Measurements from ENCODE around the gene SUSD1. TPM values are rescaled to one million over a fixed set of nuclear protein-coding genes. Genes with fewer than 3 reads are reported as not detected.
"Not testable (repeated sequence)": the region's sequence is repeated elsewhere in the genome, so short reads cannot be mapped to it uniquely, and the experiment has no call there.

SUSD1 gene
- total RNA-seq, 1 experiment from 2014 or later, result 15.0 TPM

GRCh38 chr9:112097712-112098688, 77.1 kb downstream of the SUSD1 start:
- DNase-seq (ENCODE audit: low spot score), result peak; percentile 86

- DNase-seq (ENCODE audit: low spot score), result no peak
These were observed 80.0 kb downstream of the SUSD1 start for GRCh38 chr9:112094948-112095681.

DNA sequence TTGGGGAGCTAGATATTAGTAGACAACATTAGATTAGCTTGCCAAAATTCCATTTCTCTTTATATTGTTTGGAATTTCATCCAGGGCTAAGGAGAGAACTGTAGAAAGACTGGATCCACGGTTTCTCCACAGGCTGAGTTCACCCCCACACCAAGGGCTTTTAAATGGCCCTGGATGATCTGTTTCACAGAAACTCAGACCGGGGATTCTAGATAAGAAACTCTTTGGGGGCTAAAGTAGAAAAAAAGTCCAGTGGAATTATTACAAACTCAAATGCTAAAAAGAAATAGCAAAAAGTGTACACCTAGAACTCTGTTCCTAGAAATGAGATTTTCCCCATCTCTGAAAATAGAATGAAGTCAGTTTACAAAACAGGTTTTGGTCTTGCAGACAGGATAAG, 80.9 kb downstream of the SUSD1 start:
- no peak for DNase-seq (ENCODE audit: low spot score)

GRCh38 chr9:112093870-112094216, 81.3 kb downstream of the SUSD1 start:
- no peak for DNase-seq (ENCODE audit: low spot score)

DNA sequence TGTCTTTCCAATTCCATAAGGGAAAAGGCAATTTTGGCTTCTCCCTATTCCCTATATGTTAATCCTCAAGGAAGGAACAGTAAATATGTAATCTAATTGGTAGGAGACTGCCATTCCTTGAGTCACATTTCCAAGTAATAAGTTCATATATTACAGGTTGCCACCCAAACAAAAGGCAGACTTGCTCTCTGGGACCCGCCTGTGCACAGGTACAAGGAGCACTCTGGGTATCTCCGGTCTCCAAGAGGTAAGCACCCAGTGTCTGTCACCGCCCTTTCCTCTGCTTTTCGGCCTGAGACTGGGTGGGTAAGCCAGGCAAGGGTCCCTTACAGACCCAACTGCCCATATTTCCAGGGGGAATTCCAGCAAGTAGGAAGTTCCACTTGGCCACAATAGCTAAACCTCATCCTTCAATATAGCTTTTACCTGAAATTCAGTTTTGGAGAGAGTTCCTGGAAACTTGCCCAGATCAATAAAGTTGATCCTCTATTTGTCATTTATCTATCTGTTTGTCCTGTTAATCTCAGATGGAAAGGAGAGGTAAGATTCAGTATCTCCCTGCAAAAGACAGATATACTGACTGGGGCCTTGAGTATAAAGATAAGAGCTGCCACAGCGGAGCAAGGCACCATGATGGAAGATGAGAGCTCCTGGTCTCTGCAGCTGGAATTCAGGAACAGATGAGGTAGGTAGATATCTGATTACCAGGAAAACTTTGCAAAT, 81.8 kb downstream of the SUSD1 start:
- DNase-seq (ENCODE audit: low spot score), result no peak

GRCh38 chr9:112091810-112092209, 83.3 kb downstream of the SUSD1 start:
- DNase-seq (ENCODE audit: low spot score), result no peak

- DNase-seq (ENCODE audit: low spot score), result no peak
These were observed 87.6 kb downstream of the SUSD1 start for GRCh38 chr9:112087506-112087905.

DNA sequence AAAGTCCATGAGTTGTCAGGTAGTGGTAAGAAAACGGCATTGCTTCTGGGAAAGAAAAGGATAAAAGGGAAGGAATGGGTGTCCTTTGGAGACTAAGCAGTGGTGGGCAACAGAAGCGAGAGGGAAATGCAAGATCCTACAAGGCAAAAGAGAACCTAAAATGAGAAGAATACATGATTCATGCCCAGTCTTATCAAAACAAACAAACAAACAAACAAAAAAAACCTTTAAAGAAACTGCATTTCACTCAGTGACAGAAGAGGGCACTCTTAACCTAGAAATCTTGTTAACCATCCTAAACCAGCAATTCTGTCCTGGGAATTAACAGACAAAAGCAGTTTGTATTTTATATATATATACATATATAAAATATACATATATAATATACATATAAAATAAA, 88.5 kb downstream of the SUSD1 start:
- DNase-seq (ENCODE audit: low spot score), result peak; percentile 48

GRCh38 chr9:112084907-112085306, 90.2 kb downstream of the SUSD1 start:
- DNase-seq (ENCODE audit: low spot score), result no peak

GRCh38 chr9:112084334-112084733, 90.8 kb downstream of the SUSD1 start:
- DNase-seq (ENCODE audit: low spot score), result no peak

GRCh38 chr9:112081918-112082729, 93.0 kb downstream of the SUSD1 start:
- DNase-seq (ENCODE audit: low spot score), result no peak

GRCh38 chr9:112080831-112081542, 94.1 kb downstream of the SUSD1 start:
- DNase-seq (ENCODE audit: low spot score), result no peak

- peak; percentile 75 for DNase-seq (ENCODE audit: low spot score)
These were observed 96.7 kb downstream of the SUSD1 start for GRCh38 chr9:112078432-112078831.

DNA sequence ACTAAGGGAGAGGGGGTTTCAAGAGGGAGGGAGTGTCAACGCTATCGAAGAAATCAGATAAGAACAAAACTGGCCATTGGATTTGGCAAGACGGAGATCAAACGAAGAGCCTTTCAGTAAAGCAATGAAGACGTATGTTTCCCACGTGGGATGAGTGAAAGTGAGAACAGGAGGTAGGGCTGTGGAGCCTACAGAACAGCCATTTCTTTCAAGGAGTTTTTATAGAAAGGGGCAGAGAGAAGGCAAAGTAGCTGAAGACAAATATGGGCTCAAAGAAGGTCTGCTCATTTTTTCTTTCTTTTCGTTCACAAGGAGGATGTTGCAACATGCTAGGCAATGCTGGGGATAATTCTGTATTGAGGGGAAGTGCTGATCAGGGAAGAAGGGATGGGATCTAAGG, 98.3 kb downstream of the SUSD1 start:
- DNase-seq (ENCODE audit: low spot score), result no peak

DNA sequence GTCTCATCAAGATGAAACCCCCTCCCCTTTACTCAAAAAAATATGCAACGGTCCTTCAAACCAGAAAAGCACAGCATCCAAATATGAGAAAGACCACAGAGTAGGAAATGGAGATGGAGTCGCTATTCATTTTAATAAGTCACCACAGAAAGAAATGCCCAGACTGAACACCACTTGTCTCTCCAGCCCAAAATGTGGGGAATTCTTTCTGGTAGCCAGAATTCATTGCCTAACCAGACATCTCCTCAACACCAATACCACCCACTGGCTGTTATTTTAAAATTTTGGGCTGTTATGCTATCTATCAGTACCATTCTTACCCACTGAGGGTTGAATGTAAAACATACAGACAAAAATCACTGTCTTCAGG, 100.1 kb downstream of the SUSD1 start:
- DNase-seq (ENCODE audit: low spot score), result no peak

- DNase-seq (ENCODE audit: low spot score), result peak; percentile 92
These were observed 100.7 kb downstream of the SUSD1 start for GRCh38 chr9:112074250-112075008.

GRCh38 chr9:112073639-112074173, 101.4 kb downstream of the SUSD1 start:
- DNase-seq (ENCODE audit: low spot score), result not testable (repeated sequence)

GRCh38 chr9:112072721-112073638, 102.1 kb downstream of the SUSD1 start:
- DNase-seq (ENCODE audit: low spot score), result no peak

All from HT-29 (cell line).